ENCODE measurements around the gene UNC50.

GRCh38 chr2:98658816-98659490, 50.6 kb downstream of the UNC50 start:
- TF ChIP-seq CTCF (conservative IDR thresholded peaks at IDR 0.05 in 1 of 2, IDR thresholded peaks at IDR 0.05 in 1 of 2; ENCODE audit: extremely low read depth in 1 of 2, insufficient read depth in 1 of 2, low read depth in 1 of 2, low read length in 2 of 2) (no peak), EZH2 (IDR thresholded peaks at IDR 0.05; ENCODE audit: borderline replicate concordance, low read length) (no peak)

Data from mammary epithelial cell (primary cell).